CD4-positive, CD25-positive, alpha-beta regulatory T cell (primary cell): Measurements from ENCODE around the gene CKLF. TPM values are rescaled to one million over a fixed set of nuclear protein-coding genes. Genes with fewer than 3 reads are reported as not detected.
"Not testable (repeated sequence)": the region's sequence is repeated elsewhere in the genome, so short reads cannot be mapped to it uniquely, and the experiment has no call there.

Source experiments
- ATAC-seq, 2 donors: fragments of 150-1000 bp; cut with Tn5 transposase; one replicate each; pipeline ENCODE4 v1.10.0; 2021; ENCODE audit warnings: low read depth in 2 of 2, moderate number of reproducible peaks in 2 of 2, moderate library complexity in 1 of 2
- DNase-seq, 3 donors: peaks; one replicate each; pipeline versions ENCODE4 v3.0.0 to v3.0.0-alpha.2; 2012 to 2022; ENCODE audit warnings: mixed read lengths in 1 of 3
- H3K27ac ChIP-seq: one replicate; pipeline ENCODE4 v1.7.0; 2013; ENCODE audit warnings: mild to moderate bottlenecking, low read length; ENCODE audit not compliant: insufficient read depth, poor library complexity, severe bottlenecking
- H3K27me3 ChIP-seq: one replicate; pipeline ENCODE4 v1.7.0; 2013; ENCODE audit warnings: low read length; ENCODE audit not compliant: control insufficient read depth, insufficient read depth
- H3K36me3 ChIP-seq: one replicate; pipeline ENCODE4 v1.7.0; 2013; ENCODE audit warnings: mild to moderate bottlenecking, low read length, moderate library complexity; ENCODE audit not compliant: control insufficient read depth, insufficient read depth
- H3K4me1 ChIP-seq: 2 replicates; pipeline ENCODE4 v1.7.0; 2013; ENCODE audit warnings: mild to moderate bottlenecking, low read length; ENCODE audit not compliant: insufficient read depth, control insufficient read depth, poor library complexity, severe bottlenecking
- H3K4me3 ChIP-seq: one replicate; pipeline ENCODE4 v1.7.0; 2013; ENCODE audit warnings: low read depth, mild to moderate bottlenecking, low read length, moderate library complexity
- H3K9me3 ChIP-seq, 2 experiments: 1 replicate in 1 of 2; 2 replicates in 1 of 2; pipeline ENCODE4 v1.7.0; 2013; ENCODE audit warnings: low read length in 2 of 2, mild to moderate bottlenecking in 1 of 2, moderate library complexity in 1 of 2; ENCODE audit not compliant: control insufficient read depth in 2 of 2
- H3K27ac Mint-ChIP-seq, 3 donors: one replicate each; pipeline ENCODE4 v1.8.0; 2020 to 2022; ENCODE audit warnings: mild to moderate bottlenecking in 3 of 3, mixed read lengths in 3 of 3, moderate library complexity in 2 of 3
- H3K27me3 Mint-ChIP-seq: one replicate; pipeline ENCODE4 v1.8.0; 2022; ENCODE audit warnings: mild to moderate bottlenecking, mixed read lengths
- H3K36me3 Mint-ChIP-seq: one replicate; pipeline ENCODE4 v1.8.0; 2020; ENCODE audit warnings: mixed read lengths
- H3K4me1 Mint-ChIP-seq, 4 donors: one replicate each; pipeline ENCODE4 v1.8.0; 2020 to 2022; ENCODE audit warnings: mixed read lengths in 4 of 4, mild to moderate bottlenecking in 1 of 4
- H3K4me3 Mint-ChIP-seq, 4 donors: one replicate each; pipeline ENCODE4 v1.8.0; 2020 to 2022; ENCODE audit warnings: mild to moderate bottlenecking in 4 of 4, mixed read lengths in 4 of 4, moderate library complexity in 3 of 4
- H3K9me3 Mint-ChIP-seq, 7 donors: one replicate each; pipeline ENCODE4 v1.8.0; 2020 to 2022; ENCODE audit warnings: mixed read lengths in 7 of 7, mild to moderate bottlenecking in 3 of 7, moderate library complexity in 2 of 7
- polyA plus RNA-seq, 4 donors: library from polyadenylated mRNA; unstranded; fragments of 300-500 nt; fragmentation: Illumina TruSeq; gene quantifications; one replicate each; pipeline ENCODE4 v1.2.3, GENCODE V29; 2021
- total RNA-seq: library from RNA; stranded (reverse); gene quantifications from one replicate; pipeline ENCODE4 v1.2.3, GENCODE V29; 2022

CKLF gene
- total and polyA plus RNA-seq, 5 donors from 2014 or later, result 48.2 to 242 (median 161) TPM

GRCh38 chr16:66562409-66562808 lies 10.0 kb downstream of the CKLF start:
- no peaks in the 10 kb centered on the region for H3K27me3 ChIP-seq
- ATAC-seq (peak; percentile 55 to 57), DNase-seq (peak in 2 of 3 donors; percentile 52 to 54)
- peak overlapping the region; percentile 63 for H3K27ac ChIP-seq
- peaks cover 44% of the 10 kb centered on the region for H3K36me3 Mint-ChIP-seq
- no peaks in the 10 kb centered on the region for H3K9me3 ChIP-seq
- H3K36me3 ChIP-seq, result peaks cover 68% of the 10 kb centered on the region
- H3K4me1 Mint-ChIP-seq, result peaks cover 46 to 74% (median 59%) of the 10 kb centered on the region in 4 donors
- H3K27ac Mint-ChIP-seq, result peak overlapping the region; percentile 57 to 85 (median 77)
- peak overlapping the region; percentile 4 for H3K4me3 ChIP-seq
- no peaks in the 10 kb centered on the region for H3K27me3 Mint-ChIP-seq
- peaks cover 53% of the 10 kb centered on the region for H3K4me1 ChIP-seq
- peaks cover 0 to 1% (median 0%) of the 10 kb centered on the region in 7 donors for H3K9me3 Mint-ChIP-seq
- peak overlapping the region in 3 of 4 donors; percentile 3 to 82 (median 40) for H3K4me3 Mint-ChIP-seq

- no peaks in the 10 kb centered on the region for H3K27me3 ChIP-seq
- Mint-ChIP-seq H3K27me3 (no peaks in the 10 kb centered on the region), H3K27ac (peak overlapping the region in 2 of 3 donors; percentile 77 to 85), H3K36me3 (peaks cover 46% of the 10 kb centered on the region), H3K4me1 (peaks cover 52 to 69% (median 59%) of the 10 kb centered on the region in 4 donors), H3K4me3 (peak overlapping the region; percentile 3 to 52 (median 46)), H3K9me3 (peaks cover 0 to 2% (median 0%) of the 10 kb centered on the region in 7 donors)
- DNase-seq, result no peak
- ATAC-seq, result no peak
- peak overlapping the region; percentile 14 for H3K27ac ChIP-seq
- peaks cover 48% of the 10 kb centered on the region for H3K4me1 ChIP-seq
- H3K9me3 ChIP-seq, result no peaks in the 10 kb centered on the region
- peaks cover 67% of the 10 kb centered on the region for H3K36me3 ChIP-seq
- no peak overlapping the region for H3K4me3 ChIP-seq
These were observed 10.6 kb downstream of the CKLF start for GRCh38 chr16:66562986-66563385.

- no peak for DNase-seq
- no peaks in the 10 kb centered on the region for H3K27me3 Mint-ChIP-seq
- H3K9me3 Mint-ChIP-seq, result peaks cover 0 to 2% (median 0%) of the 10 kb centered on the region in 7 donors
- Histone ChIP-seq H3K4me1 (peaks cover 44% of the 10 kb centered on the region), H3K27me3 (no peaks in the 10 kb centered on the region), H3K4me3 (no peak overlapping the region), H3K36me3 (peaks cover 60% of the 10 kb centered on the region), H3K9me3 (no peaks in the 10 kb centered on the region), H3K27ac (peak overlapping the region; percentile 14)
- H3K4me1 Mint-ChIP-seq, result peaks cover 49 to 61% (median 53%) of the 10 kb centered on the region in 4 donors
- peak overlapping the region in 2 of 4 donors; percentile 32 to 52 for H3K4me3 Mint-ChIP-seq
- peak overlapping the region; percentile 65 to 85 (median 77) for H3K27ac Mint-ChIP-seq
- H3K36me3 Mint-ChIP-seq, result peaks cover 39% of the 10 kb centered on the region
- ATAC-seq, result no peak
These were observed 11.4 kb downstream of the CKLF start for GRCh38 chr16:66563574-66564334.

GRCh38 chr16:66566051-66566901 lies 13.9 kb downstream of the CKLF start, which contains the start of gene CMTM1:
CMTM1 (plus strand) TSS chr16:66566439; CDS start chr16:66566514, 75 bp downstream.
- Histone ChIP-seq H3K27me3 (no peaks in the 10 kb centered on the region), H3K27ac (no peak within 1 kb of the TSS), H3K4me1 (peaks cover 25% of the 10 kb centered on the region), H3K36me3 (peaks cover 43% of the 10 kb centered on the region), H3K9me3 (no peaks in the 10 kb centered on the region), H3K4me3 (no peak within 1 kb of the TSS)
- Mint-ChIP-seq H3K27me3 (no peaks in the 10 kb centered on the region), H3K9me3 (peaks cover 0 to 2% (median 0%) of the 10 kb centered on the region in 7 donors), H3K36me3 (peaks cover 24% of the 10 kb centered on the region), H3K4me1 (peaks cover 37 to 44% (median 41%) of the 10 kb centered on the region in 4 donors), H3K4me3 (no peak within 1 kb of the TSS), H3K27ac (no peak within 1 kb of the TSS)
- DNase-seq (no peak), ATAC-seq (no peak)

GRCh38 chr16:66567270-66567669 lies 14.9 kb downstream of the CKLF start:
- H3K36me3 ChIP-seq, result peaks cover 43% of the 10 kb centered on the region
- H3K27me3 Mint-ChIP-seq, H3K27ac ChIP-seq, H3K27me3 ChIP-seq, H3K9me3 Mint-ChIP-seq, H3K4me3 Mint-ChIP-seq, H3K9me3 ChIP-seq, H3K27ac Mint-ChIP-seq, ATAC-seq, H3K4me3 ChIP-seq, DNase-seq: not testable (repeated sequence)
- peaks cover 15% of the 10 kb centered on the region for H3K4me1 ChIP-seq
- H3K4me1 Mint-ChIP-seq, result peaks cover 32 to 36% (median 33%) of the 10 kb centered on the region in 4 donors
- peaks cover 24% of the 10 kb centered on the region for H3K36me3 Mint-ChIP-seq

- no peak overlapping the region for H3K4me3 Mint-ChIP-seq
- Histone ChIP-seq H3K27ac (no peak overlapping the region), H3K4me3 (no peak overlapping the region), H3K27me3 (no peaks in the 10 kb centered on the region), H3K9me3 (no peaks in the 10 kb centered on the region), H3K36me3 (peaks cover 41% of the 10 kb centered on the region), H3K4me1 (peaks cover 4% of the 10 kb centered on the region)
- DNase-seq (no peak), ATAC-seq (no peak)
- peaks cover 22 to 27% (median 25%) of the 10 kb centered on the region in 4 donors for H3K4me1 Mint-ChIP-seq
- H3K27me3 Mint-ChIP-seq, result no peaks in the 10 kb centered on the region
- peaks cover 0 to 2% (median 0%) of the 10 kb centered on the region in 7 donors for H3K9me3 Mint-ChIP-seq
- H3K36me3 Mint-ChIP-seq, result peaks cover 24% of the 10 kb centered on the region
- no peak overlapping the region for H3K27ac Mint-ChIP-seq
These were observed 16.0 kb downstream of the CKLF start for GRCh38 chr16:66568355-66568754.

- peaks cover 0 to 2% (median 0%) of the 10 kb centered on the region in 7 donors for H3K9me3 Mint-ChIP-seq
- H3K9me3 ChIP-seq, result no peaks in the 10 kb centered on the region
- no peaks in the 10 kb centered on the region for H3K27me3 Mint-ChIP-seq
- peaks cover 34% of the 10 kb centered on the region for H3K36me3 ChIP-seq
- peaks cover 18% of the 10 kb centered on the region for H3K36me3 Mint-ChIP-seq
- H3K27me3 ChIP-seq, result no peaks in the 10 kb centered on the region
- H3K4me1 ChIP-seq, result no peaks in the 10 kb centered on the region
- H3K27ac Mint-ChIP-seq, result peak overlapping the region in 1 of 3 donors; percentile 21
- H3K27ac ChIP-seq, result peak overlapping the region; percentile 33
- H3K4me1 Mint-ChIP-seq, result peaks cover 15 to 22% (median 17%) of the 10 kb centered on the region in 4 donors
- DNase-seq (no peak), ATAC-seq (no peak)
- no peak overlapping the region for H3K4me3 Mint-ChIP-seq
- no peak overlapping the region for H3K4me3 ChIP-seq
These were observed 16.8 kb downstream of the CKLF start for GRCh38 chr16:66569131-66569530.
